Mucosa of gallbladder (tissue), 1 donor: ENCODE data around the gene MAP4K5. TPM values are rescaled to one million over a fixed set of nuclear protein-coding genes. Genes with fewer than 3 reads are reported as not detected.

Experiments
- total RNA-seq: library from RNA; stranded (reverse); gene quantifications from one replicate; pipeline ENCODE4 v1.2.1, GENCODE V29; 2021
- donor health status: DM: no; HTN: no; CAD: no.

The MAP4K5 gene
- total RNA-seq, 1 donor from 2014 or later = 50.9 TPM

Other genes starting within 250 kb of the MAP4K5 start
- 7.7 TPM for gene L2HGDH, start 220.3 kb downstream of the MAP4K5 start, total RNA-seq
- 15.9 TPM for gene DMAC2L, start 220.2 kb downstream of the MAP4K5 start, total RNA-seq
- gene CDKL1, start 135.7 kb downstream of the MAP4K5 start, total RNA-seq = 9.4 TPM
- gene ATL1, start 27.6 kb upstream of the MAP4K5 start, total RNA-seq = 7.2 TPM
- 24.1 TPM for gene SAV1, start 135.7 kb upstream of the MAP4K5 start, total RNA-seq